H1 (cell line): Measurements from ENCODE around the gene DUSP7.

Experiments used
- POLR2A ChIP-seq, 2 experiments: IDR thresholded peaks; 1 replicate in 1 of 2; 2 replicates in 1 of 2; pipeline ENCODE4 v1.6.1; 2011; ENCODE audit warnings: low read depth in 2 of 2, low read length in 2 of 2, mild to moderate bottlenecking in 2 of 2; ENCODE audit errors: control extremely low read depth in 1 of 2
- TF ChIP-seq, protein P1 (sequence below): IDR thresholded peaks from 2 replicates; pipeline ENCODE4 v1.6.1; 2012; ENCODE audit warnings: inconsistent platforms

DNA sequence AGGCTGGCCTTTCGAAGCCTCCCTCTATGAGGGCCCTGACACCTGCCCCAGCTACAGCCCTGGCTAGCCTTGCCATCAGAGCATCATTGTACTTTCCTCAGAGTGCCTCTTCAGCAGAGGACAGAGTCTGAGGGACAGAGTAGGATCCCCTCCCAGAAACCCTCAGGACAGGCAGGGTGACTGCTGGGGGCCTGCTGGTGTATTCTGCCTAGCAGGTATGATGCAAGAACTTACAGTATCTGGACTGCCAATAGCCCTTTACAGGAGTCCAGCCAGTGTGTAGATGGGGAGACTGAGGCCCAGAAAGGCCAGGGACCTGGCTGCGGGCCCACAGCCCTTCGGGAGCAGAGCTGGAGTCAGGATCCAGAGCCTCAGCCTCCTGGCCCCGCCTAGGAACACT, 19.1 kb downstream of the DUSP7 start:
- TF ChIP-seq, protein P1, sequence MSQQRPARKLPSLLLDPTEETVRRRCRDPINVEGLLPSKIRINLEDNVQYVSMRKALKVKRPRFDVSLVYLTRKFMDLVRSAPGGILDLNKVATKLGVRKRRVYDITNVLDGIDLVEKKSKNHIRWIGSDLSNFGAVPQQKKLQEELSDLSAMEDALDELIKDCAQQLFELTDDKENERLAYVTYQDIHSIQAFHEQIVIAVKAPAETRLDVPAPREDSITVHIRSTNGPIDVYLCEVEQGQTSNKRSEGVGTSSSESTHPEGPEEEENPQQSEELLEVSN: no peak
- no peak for TF ChIP-seq POLR2A (IDR thresholded peaks at IDR 0.05; ENCODE audit: control extremely low read depth in 1 of 2, low read depth in 2 of 2, low read length in 2 of 2)
